GM18498 (cell line): ENCODE results near the gene SIM1.

ENCODE experiments used
- ATAC-seq: cut with Tn5 transposase; IDR thresholded peaks from one replicate; pipeline ENCODE4 v1.9.1; 2021; ENCODE audit warnings: mild to moderate bottlenecking, moderate library complexity; ENCODE audit not compliant: unreplicated experiment

The SIM1 gene

GRCh38 chr6:100458841-100459591 lies 5.7 kb downstream of the SIM1 start:
- no peak for ATAC-seq

- no peak for ATAC-seq
These were observed 7.3 kb downstream of the SIM1 start for GRCh38 chr6:100457311-100457990.

GRCh38 chr6:100456908-100457235 lies 7.8 kb downstream of the SIM1 start:
- no peak for ATAC-seq

GRCh38 chr6:100456141-100456907 lies 8.4 kb downstream of the SIM1 start:
- ATAC-seq: no peak

GRCh38 chr6:100455230-100456124 lies 9.2 kb downstream of the SIM1 start:
- ATAC-seq: no peak

GRCh38 chr6:100454551-100455229 lies 10.0 kb downstream of the SIM1 start:
- no peak for ATAC-seq

GRCh38 chr6:100453701-100454521 lies 10.8 kb downstream of the SIM1 start:
- no peak for ATAC-seq

- ATAC-seq: no peak
These were observed 11.7 kb downstream of the SIM1 start for GRCh38 chr6:100452998-100453397.

- ATAC-seq: no peak
These were observed 13.1 kb downstream of the SIM1 start for GRCh38 chr6:100451577-100451976.

GRCh38 chr6:100449239-100449691 lies 15.5 kb downstream of the SIM1 start:
- no peak for ATAC-seq

- no peak for ATAC-seq
These were observed 16.6 kb downstream of the SIM1 start for GRCh38 chr6:100447900-100448748.

GRCh38 chr6:100447081-100447899 lies 17.4 kb downstream of the SIM1 start:
- ATAC-seq: no peak

- ATAC-seq: no peak
These were observed 18.3 kb downstream of the SIM1 start for GRCh38 chr6:100446115-100447080.

- no peak for ATAC-seq
These were observed 19.2 kb downstream of the SIM1 start for GRCh38 chr6:100445512-100445911.

- no peak for ATAC-seq
These were observed 23.8 kb downstream of the SIM1 start for GRCh38 chr6:100440935-100441334.

- no peak for ATAC-seq
These were observed 29.4 kb downstream of the SIM1 start for GRCh38 chr6:100435299-100435698.
